ENCODE measurements around the gene SETBP1.

Gene SETBP1

DNA sequence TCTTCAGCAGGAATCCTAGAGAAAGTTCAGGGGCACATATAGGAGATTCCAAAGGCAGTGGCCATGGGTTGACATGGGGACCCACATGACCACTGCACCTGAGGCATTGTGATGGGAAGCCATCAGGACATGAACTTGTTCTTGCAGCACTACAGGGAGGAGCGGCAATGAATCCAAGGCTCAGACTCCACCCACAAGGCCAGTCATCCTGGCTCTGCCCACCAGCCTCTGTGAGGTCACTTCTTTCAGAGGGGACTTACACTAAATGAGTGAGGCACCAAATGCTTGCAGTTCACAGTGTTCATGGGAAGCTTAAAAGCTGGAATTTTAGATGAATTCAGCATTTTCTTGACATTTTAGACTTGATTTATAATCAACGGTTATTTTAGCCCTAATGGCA, 254.2 kb downstream of the SETBP1 start:
- Histone ChIP-seq H3K27me3 (ENCODE audit: control insufficient read depth, insufficient read depth, low read length) (no peaks in the 10 kb centered on the region), H3K9ac (ENCODE audit: low read depth, low read length) (no peak overlapping the region), H3K9me3 (ENCODE audit: control insufficient read depth, insufficient read depth, low read length) (peaks cover 3% of the 10 kb centered on the region), H3K4me3 (ENCODE audit: low read depth, low read length) (no peak overlapping the region), H3K4me1 (ENCODE audit: control insufficient read depth, insufficient read depth, low read length) (no peaks in the 10 kb centered on the region), H3K36me3 (ENCODE audit: control insufficient read depth, insufficient read depth, low read length) (no peaks in the 10 kb centered on the region)

DNA sequence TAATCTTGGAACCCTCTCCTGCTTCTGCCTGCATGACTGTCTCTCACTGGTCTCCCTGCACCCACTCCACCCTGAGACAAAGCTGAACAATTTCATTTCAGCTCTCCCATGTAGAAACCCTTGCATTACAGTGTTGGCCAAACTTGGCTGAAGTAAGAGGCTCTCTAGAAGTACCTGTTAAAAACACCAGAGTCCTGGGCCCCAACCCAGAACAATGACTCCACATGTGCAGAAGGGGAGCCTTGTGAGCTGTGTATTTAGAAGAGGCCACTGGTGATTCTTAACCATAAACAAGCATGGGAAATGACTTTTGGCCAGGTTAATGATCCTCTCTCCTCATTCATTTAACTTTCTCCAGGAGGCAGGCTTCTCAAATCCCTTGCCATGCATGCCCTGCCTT, 254.8 kb downstream of the SETBP1 start:
- Histone ChIP-seq H3K9me3 (ENCODE audit: control insufficient read depth, insufficient read depth, low read length) (peaks cover 3% of the 10 kb centered on the region), H3K4me3 (ENCODE audit: low read depth, low read length) (no peak overlapping the region), H3K36me3 (ENCODE audit: control insufficient read depth, insufficient read depth, low read length) (no peaks in the 10 kb centered on the region), H3K4me1 (ENCODE audit: control insufficient read depth, insufficient read depth, low read length) (no peaks in the 10 kb centered on the region), H3K27me3 (ENCODE audit: control insufficient read depth, insufficient read depth, low read length) (no peaks in the 10 kb centered on the region), H3K9ac (ENCODE audit: low read depth, low read length) (no peak overlapping the region)

DNA sequence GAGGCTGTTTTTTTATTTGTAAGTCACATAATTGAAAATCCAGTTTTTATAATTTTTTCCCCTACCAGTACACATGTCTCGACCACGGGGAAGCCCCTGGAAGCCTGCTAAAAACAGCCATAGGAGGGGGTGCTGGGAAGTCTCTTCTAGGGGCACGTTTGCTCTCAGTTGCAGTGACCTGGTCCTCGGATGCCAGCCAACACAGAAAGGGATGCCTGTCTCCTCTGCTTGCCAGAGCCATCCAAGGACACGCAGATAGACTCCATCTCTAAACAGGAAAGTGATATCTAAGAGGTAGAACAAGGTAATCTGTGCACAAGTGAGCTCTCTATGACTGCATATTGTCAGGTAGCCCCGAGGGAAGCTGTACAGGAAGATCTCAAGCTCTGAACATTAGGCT, 255.8 kb downstream of the SETBP1 start:
- Histone ChIP-seq H3K9ac (ENCODE audit: low read depth, low read length) (no peak overlapping the region), H3K4me1 (ENCODE audit: control insufficient read depth, insufficient read depth, low read length) (no peaks in the 10 kb centered on the region), H3K27me3 (ENCODE audit: control insufficient read depth, insufficient read depth, low read length) (no peaks in the 10 kb centered on the region), H3K9me3 (ENCODE audit: control insufficient read depth, insufficient read depth, low read length) (peaks cover 3% of the 10 kb centered on the region), H3K36me3 (ENCODE audit: control insufficient read depth, insufficient read depth, low read length) (no peaks in the 10 kb centered on the region), H3K4me3 (ENCODE audit: low read depth, low read length) (no peak overlapping the region)

DNA sequence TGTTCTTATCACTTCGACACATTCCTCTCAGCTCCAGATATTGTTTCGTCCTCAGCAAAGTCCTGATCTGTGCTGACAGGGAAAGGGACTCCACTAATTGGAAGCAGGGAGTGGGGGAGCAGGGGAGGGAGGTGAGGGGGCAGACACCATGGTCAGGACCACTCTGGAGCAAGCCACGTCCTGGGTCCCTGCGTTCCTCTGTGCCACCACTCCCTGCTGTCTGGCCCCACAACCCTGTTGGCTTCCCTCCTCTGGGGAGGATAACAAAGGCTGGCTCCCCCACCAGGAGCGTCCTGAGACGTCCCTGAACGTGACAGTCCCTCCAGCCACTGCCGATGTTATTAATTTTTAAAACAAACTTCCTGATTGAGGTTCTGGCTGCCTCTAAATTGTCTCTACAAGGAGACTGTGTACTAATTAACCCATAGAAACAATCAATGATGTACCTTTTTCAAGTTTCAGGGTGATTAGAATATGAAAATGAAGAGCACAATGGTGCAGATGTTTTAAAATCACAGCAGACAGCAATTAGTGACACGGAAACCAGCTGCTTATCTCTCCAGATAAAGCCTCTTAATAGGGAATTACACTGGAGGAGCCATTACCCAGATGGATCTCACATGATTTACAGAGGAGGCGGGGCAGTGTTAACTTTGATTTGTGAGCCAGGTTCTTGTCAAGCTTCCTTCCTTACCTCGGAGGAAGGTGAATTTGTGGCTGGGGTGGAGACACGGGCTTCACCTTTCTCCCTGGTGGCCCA, 257.5 kb downstream of the SETBP1 start:
- H3K4me3 ChIP-seq (ENCODE audit: low read depth, low read length), result no peak overlapping the region
- H3K9me3 ChIP-seq (ENCODE audit: control insufficient read depth, insufficient read depth, low read length), result peaks cover 3% of the 10 kb centered on the region
- H3K4me1 ChIP-seq (ENCODE audit: control insufficient read depth, insufficient read depth, low read length), result no peaks in the 10 kb centered on the region
- H3K9ac ChIP-seq (ENCODE audit: low read depth, low read length), result no peak overlapping the region
- peaks cover 14% of the 10 kb centered on the region for H3K27me3 ChIP-seq (ENCODE audit: control insufficient read depth, insufficient read depth, low read length)
- no peaks in the 10 kb centered on the region for H3K36me3 ChIP-seq (ENCODE audit: control insufficient read depth, insufficient read depth, low read length)

DNA sequence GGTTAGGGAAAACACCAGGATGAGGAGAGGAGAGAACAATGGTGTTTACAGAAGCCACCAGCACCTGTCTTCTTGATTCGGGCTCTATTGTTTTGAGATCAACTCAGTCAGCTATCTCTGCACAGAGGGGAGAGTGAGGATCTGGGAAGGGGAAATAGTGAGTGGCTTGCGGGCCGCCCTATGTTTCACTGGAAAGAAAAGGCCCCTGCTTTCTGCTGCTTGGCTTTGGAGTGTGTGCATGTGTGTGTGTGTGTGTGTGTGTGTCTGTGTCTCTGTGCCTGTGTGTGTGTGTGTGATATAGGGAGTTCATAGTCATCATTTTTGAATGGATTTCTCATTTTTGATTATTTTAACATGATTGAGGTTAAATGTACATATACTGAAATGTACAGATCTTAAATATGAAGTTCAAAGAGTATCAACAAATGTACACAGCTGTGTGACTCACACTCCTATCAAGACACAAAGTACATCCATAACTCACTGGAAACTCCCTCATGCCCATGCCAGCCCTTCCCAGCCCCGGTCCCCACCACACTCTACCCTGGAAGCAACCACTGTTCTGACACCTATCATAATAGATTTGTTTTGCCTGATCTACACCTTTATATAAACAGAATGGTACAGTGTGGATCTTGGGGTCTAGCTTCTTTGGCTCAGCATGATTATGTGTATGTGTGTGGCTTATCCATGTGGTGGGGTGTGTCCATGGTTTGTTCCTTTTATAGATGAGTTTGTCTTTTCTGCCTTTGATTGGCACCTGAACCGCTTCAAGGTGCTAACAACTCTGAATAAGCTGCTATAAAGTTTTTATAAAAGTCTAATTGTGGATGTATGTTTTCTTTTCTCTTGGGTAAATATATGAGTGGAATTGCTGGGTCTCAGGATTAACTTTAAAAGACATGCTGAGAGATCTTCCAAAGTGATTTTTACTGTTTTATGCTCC, 258.3 kb downstream of the SETBP1 start:
- no peaks in the 10 kb centered on the region for H3K36me3 ChIP-seq (ENCODE audit: control insufficient read depth, insufficient read depth, low read length)

DNA sequence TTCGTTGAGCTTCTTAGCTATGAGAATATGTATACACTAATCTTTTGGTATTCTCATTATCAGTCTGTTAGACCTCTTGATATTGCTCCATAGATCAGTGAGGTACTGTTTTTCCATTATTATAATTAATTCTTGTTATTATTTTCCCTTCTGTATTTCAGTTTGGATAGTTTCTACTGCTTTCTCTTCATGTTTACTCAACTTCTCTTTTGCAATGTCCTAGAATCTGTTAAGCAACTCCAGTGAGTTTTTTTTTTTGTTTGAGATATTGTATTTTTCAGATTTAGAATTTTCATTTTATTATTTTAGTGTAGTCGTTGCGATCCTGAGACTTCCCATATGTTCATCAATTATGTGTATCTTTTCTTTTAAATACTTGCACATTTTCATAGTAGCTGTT, 260.8 kb downstream of the SETBP1 start:
- peaks cover 12% of the 10 kb centered on the region for H3K4me1 ChIP-seq (ENCODE audit: control insufficient read depth, insufficient read depth, low read length)
- H3K9ac ChIP-seq (ENCODE audit: low read depth, low read length), result no peak overlapping the region
- no peaks in the 10 kb centered on the region for H3K36me3 ChIP-seq (ENCODE audit: control insufficient read depth, insufficient read depth, low read length)
- no peak overlapping the region for H3K4me3 ChIP-seq (ENCODE audit: low read depth, low read length)
- no peaks in the 10 kb centered on the region for H3K9me3 ChIP-seq (ENCODE audit: control insufficient read depth, insufficient read depth, low read length)
- peaks cover 14% of the 10 kb centered on the region for H3K27me3 ChIP-seq (ENCODE audit: control insufficient read depth, insufficient read depth, low read length)

More for the DNA sequence above, 258.3 kb downstream of the SETBP1 start:
- Histone ChIP-seq H3K9ac (ENCODE audit: low read depth, low read length) (no peak overlapping the region), H3K4me3 (ENCODE audit: low read depth, low read length) (no peak overlapping the region), H3K27me3 (ENCODE audit: control insufficient read depth, insufficient read depth, low read length) (peaks cover 14% of the 10 kb centered on the region), H3K9me3 (ENCODE audit: control insufficient read depth, insufficient read depth, low read length) (no peaks in the 10 kb centered on the region), H3K4me1 (ENCODE audit: control insufficient read depth, insufficient read depth, low read length) (no peaks in the 10 kb centered on the region)

DNA sequence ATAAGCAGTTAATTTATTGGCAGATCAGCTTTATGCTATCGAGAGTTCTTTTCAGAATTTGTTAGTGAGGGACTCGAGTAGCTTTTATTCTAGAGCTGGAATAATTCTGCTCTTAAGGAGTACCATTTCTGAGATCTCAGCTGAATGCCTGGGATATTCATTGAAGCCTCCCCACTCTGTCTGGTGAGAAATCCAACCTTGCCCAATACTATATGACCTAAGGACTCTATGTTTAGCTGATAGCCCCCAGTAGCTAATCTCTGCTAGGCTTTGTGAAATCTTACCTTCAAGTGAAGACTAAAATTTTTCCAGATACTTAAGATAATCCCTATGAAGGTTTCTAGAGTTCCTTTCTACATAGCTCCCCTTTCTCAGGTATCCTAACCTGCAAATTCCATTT, 261.4 kb downstream of the SETBP1 start:
- Histone ChIP-seq H3K9me3 (ENCODE audit: control insufficient read depth, insufficient read depth, low read length) (no peaks in the 10 kb centered on the region), H3K27me3 (ENCODE audit: control insufficient read depth, insufficient read depth, low read length) (peaks cover 14% of the 10 kb centered on the region)

DNA sequence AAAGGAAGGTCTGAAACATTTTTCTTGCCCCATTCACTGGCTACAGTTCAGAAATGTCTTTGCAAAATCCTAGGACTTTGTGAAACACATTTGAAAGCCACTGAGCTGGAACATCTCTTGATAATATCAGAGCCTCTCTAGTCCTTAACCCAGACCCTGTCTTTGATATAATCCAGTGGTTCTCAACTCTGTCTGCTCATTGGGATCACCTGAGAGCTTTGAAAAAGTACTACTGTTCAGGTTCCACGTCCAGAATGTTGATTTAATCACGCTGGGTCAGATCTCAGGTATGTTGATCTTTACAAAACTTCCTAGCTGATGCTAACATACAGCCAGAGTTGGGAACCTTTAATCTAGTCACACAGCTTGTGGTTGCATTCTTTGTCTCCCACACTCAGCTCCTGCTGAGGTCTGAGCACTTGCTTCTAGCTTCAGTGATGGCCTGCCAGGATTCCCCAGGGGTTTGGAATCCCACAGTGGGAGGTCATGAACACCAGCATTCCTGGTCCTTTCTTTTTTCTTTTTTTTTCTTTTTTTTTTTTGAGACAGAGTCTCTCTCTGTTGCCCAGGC, 262.7 kb downstream of the SETBP1 start:
- Histone ChIP-seq H3K9ac (ENCODE audit: low read depth, low read length) (no peak overlapping the region), H3K27me3 (ENCODE audit: control insufficient read depth, insufficient read depth, low read length) (peaks cover 14% of the 10 kb centered on the region), H3K9me3 (ENCODE audit: control insufficient read depth, insufficient read depth, low read length) (no peaks in the 10 kb centered on the region), H3K4me1 (ENCODE audit: control insufficient read depth, insufficient read depth, low read length) (peaks cover 12% of the 10 kb centered on the region), H3K4me3 (ENCODE audit: low read depth, low read length) (no peak overlapping the region), H3K36me3 (ENCODE audit: control insufficient read depth, insufficient read depth, low read length) (no peaks in the 10 kb centered on the region)

More for the DNA sequence above, 261.4 kb downstream of the SETBP1 start:
- no peak overlapping the region for H3K4me3 ChIP-seq (ENCODE audit: low read depth, low read length)
- peaks cover 12% of the 10 kb centered on the region for H3K4me1 ChIP-seq (ENCODE audit: control insufficient read depth, insufficient read depth, low read length)
- H3K36me3 ChIP-seq (ENCODE audit: control insufficient read depth, insufficient read depth, low read length), result no peaks in the 10 kb centered on the region
- no peak overlapping the region for H3K9ac ChIP-seq (ENCODE audit: low read depth, low read length)

DNA sequence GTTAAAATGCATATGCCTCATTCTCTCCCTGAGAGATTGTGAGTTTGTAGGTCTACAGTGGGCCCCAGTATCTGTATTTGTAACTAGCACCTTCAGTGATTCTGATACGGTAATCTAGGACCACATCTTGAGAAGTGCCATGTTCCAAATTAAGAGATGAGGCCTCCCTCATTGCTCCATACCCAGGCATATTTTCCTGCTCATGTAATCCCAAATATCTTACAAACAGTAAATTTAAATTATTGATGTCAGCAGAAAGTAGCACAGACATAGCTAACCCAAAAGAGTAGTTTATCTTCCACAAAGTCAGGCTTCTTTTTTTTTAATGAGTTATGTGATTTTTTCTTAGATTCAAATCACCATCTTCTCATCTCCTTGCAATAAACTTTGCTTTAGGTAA, 263.8 kb downstream of the SETBP1 start:
- H3K4me3 ChIP-seq (ENCODE audit: low read depth, low read length), result no peak overlapping the region
- no peaks in the 10 kb centered on the region for H3K9me3 ChIP-seq (ENCODE audit: control insufficient read depth, insufficient read depth, low read length)
- peaks cover 12% of the 10 kb centered on the region for H3K4me1 ChIP-seq (ENCODE audit: control insufficient read depth, insufficient read depth, low read length)
- no peaks in the 10 kb centered on the region for H3K36me3 ChIP-seq (ENCODE audit: control insufficient read depth, insufficient read depth, low read length)
- no peak overlapping the region for H3K9ac ChIP-seq (ENCODE audit: low read depth, low read length)
- peaks cover 14% of the 10 kb centered on the region for H3K27me3 ChIP-seq (ENCODE audit: control insufficient read depth, insufficient read depth, low read length)

DNA sequence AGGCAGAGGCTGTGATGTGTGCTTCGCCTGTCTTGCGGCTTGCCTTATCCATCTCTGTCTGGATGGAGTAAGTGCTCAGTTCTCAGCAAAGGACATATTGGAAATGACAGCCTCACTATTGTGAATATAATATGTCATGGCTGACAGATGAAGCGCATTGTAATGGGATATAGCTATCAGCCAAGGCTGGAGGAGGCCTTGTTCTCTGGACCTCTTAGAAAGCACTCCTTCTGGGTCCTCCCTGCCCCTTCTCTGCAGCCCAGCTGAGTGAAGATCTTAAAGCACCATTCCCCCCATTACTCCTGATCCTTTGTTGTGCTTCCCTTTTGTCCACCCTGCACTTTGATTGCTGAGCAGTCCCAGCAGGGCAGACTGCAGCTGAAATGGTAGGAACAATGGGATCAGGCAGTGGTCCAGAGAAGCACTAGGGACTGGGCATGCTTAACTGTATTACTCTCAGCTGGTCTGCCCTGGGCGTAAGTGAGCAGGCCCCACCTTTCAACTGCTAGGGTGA, 265.3 kb downstream of the SETBP1 start:
- Histone ChIP-seq H3K9ac (ENCODE audit: low read depth, low read length) (no peak overlapping the region), H3K27me3 (ENCODE audit: control insufficient read depth, insufficient read depth, low read length) (peaks cover 14% of the 10 kb centered on the region), H3K36me3 (ENCODE audit: control insufficient read depth, insufficient read depth, low read length) (no peaks in the 10 kb centered on the region), H3K9me3 (ENCODE audit: control insufficient read depth, insufficient read depth, low read length) (no peaks in the 10 kb centered on the region), H3K4me1 (ENCODE audit: control insufficient read depth, insufficient read depth, low read length) (peaks cover 12% of the 10 kb centered on the region), H3K4me3 (ENCODE audit: low read depth, low read length) (no peak overlapping the region)

DNA sequence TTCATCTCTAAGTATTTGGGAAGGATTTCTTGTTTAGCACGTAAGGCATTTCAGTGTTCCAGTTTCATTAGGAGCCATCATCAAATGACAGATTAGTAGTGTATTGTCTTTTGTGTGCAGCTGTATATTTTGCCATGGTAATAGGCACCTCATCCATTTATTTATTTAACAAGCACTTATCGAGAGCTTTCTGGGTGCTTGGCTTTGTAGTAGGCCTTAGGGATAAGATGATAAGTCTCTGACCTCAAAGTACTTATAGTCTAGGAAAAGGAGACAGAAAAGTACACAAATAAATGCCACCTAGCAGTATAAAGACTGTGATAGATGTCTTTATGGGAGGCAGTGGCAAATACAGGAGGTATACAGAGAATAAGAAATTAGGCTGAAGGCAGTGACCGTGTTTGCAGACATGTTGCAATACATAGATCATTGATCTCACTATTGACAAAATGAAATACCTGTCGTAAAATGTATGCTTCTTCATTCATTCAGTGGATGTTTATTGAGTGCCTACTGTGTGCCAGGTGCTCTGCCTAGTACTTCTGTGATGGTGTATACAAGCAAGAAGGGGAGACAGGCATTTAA, 265.9 kb downstream of the SETBP1 start:
- no peak overlapping the region for H3K4me3 ChIP-seq (ENCODE audit: low read depth, low read length)
- peaks cover 14% of the 10 kb centered on the region for H3K27me3 ChIP-seq (ENCODE audit: control insufficient read depth, insufficient read depth, low read length)
- no peaks in the 10 kb centered on the region for H3K9me3 ChIP-seq (ENCODE audit: control insufficient read depth, insufficient read depth, low read length)
- no peaks in the 10 kb centered on the region for H3K36me3 ChIP-seq (ENCODE audit: control insufficient read depth, insufficient read depth, low read length)
- H3K9ac ChIP-seq (ENCODE audit: low read depth, low read length), result no peak overlapping the region
- peaks cover 12% of the 10 kb centered on the region for H3K4me1 ChIP-seq (ENCODE audit: control insufficient read depth, insufficient read depth, low read length)
